WERI-Rb-1 (cell line): ENCODE measurements around the gene PPP4R2.

Experiments
- DNase-seq: peaks from one replicate; pipeline ENCODE4 v3.0.0-alpha.2; 2020
- H3K27ac ChIP-seq: fragments of 250-450 bp; sonication (Bioruptor Pico); 2 replicates; pipeline ENCODE4 v1.5.1; 2020; ENCODE audit warnings: mild to moderate bottlenecking, moderate library complexity
- H3K27me3 ChIP-seq: fragments of 250-450 bp; sonication (Bioruptor Pico); 2 replicates; pipeline ENCODE4 v1.5.1; 2021; ENCODE audit warnings: mild to moderate bottlenecking, low read depth, moderate library complexity; ENCODE audit not compliant: insufficient read depth, severe bottlenecking
- H3K36me3 ChIP-seq: fragments of 250-450 bp; sonication (Bioruptor Pico); 2 replicates; pipeline ENCODE4 v1.5.1; 2020; ENCODE audit warnings: mild to moderate bottlenecking, moderate library complexity
- H3K4me3 ChIP-seq: 2 replicates; pipeline ENCODE4 v1.5.1; 2011; ENCODE audit warnings: low read depth, mild to moderate bottlenecking, control low read depth, low read length
- H3K9me3 ChIP-seq: fragments of 250-450 bp; sonication (Bioruptor Pico); 2 replicates; pipeline ENCODE4 v1.5.1; 2021; ENCODE audit warnings: mild to moderate bottlenecking, moderate library complexity; ENCODE audit not compliant: severe bottlenecking
- CTCF ChIP-seq: IDR thresholded peaks from 2 replicates; pipeline ENCODE4 v1.5.1; 2011; ENCODE audit warnings: low read depth, mild to moderate bottlenecking, control low read depth, inconsistent platforms, low read length

Gene PPP4R2

GRCh38 chr3:73028803-73029202, 32.2 kb downstream of the PPP4R2 start:
- no peak for DNase-seq
- no peaks in the 10 kb centered on the region for H3K9me3 ChIP-seq
- H3K36me3 ChIP-seq: peaks cover 7% of the 10 kb centered on the region
- no peaks in the 10 kb centered on the region for H3K27me3 ChIP-seq
- TF ChIP-seq CTCF: no peak
- no peak overlapping the region for H3K4me3 ChIP-seq
- no peak overlapping the region for H3K27ac ChIP-seq

GRCh38 chr3:73029321-73029796, 32.7 kb downstream of the PPP4R2 start:
- Histone ChIP-seq H3K27ac (no peak overlapping the region), H3K27me3 (no peaks in the 10 kb centered on the region)
- no peak for DNase-seq

GRCh38 chr3:73030073-73030597, 33.5 kb downstream of the PPP4R2 start:
- H3K27ac ChIP-seq: no peak overlapping the region
- H3K36me3 ChIP-seq: peaks cover 11% of the 10 kb centered on the region; the same call in 1 of the 2 replicates
- H3K9me3 ChIP-seq: no peaks in the 10 kb centered on the region
- no peak for TF ChIP-seq CTCF
- H3K27me3 ChIP-seq: no peaks in the 10 kb centered on the region
- no peak overlapping the region for H3K4me3 ChIP-seq
- no peak for DNase-seq

More at GRCh38 chr3:73029321-73029796, 32.7 kb downstream of the PPP4R2 start:
- TF ChIP-seq CTCF: no peak
- Histone ChIP-seq H3K9me3 (no peaks in the 10 kb centered on the region), H3K36me3 (peaks cover 9% of the 10 kb centered on the region), H3K4me3 (no peak overlapping the region)

GRCh38 chr3:73031573-73032103, 35.0 kb downstream of the PPP4R2 start:
- no peak for DNase-seq
- Histone ChIP-seq H3K27me3 (no peaks in the 10 kb centered on the region), H3K36me3 (peaks cover 14% of the 10 kb centered on the region), H3K4me3 (no peak overlapping the region), H3K27ac (no peak overlapping the region), H3K9me3 (no peaks in the 10 kb centered on the region)
- no peak for TF ChIP-seq CTCF

GRCh38 chr3:73036694-73037591, 40.3 kb downstream of the PPP4R2 start:
- no peak for DNase-seq

More at GRCh38 chr3:73036694-73037591, 40.3 kb downstream of the PPP4R2 start:
- no peak for TF ChIP-seq CTCF
- Histone ChIP-seq H3K36me3 (peaks cover 11% of the 10 kb centered on the region), H3K4me3 (no peak overlapping the region), H3K9me3 (no peaks in the 10 kb centered on the region), H3K27me3 (no peaks in the 10 kb centered on the region), H3K27ac (no peak overlapping the region)
